GM23338 (cell line): ENCODE measurements around the gene ARID1B. TPM values are rescaled to one million over a fixed set of nuclear protein-coding genes. Genes with fewer than 3 reads are reported as not detected.

ENCODE experiments used
- ATAC-seq: fragments of 200-7000 bp; cut with Tn5 transposase; 3 replicates; pipeline ENCODE4 v1.9.1; 2020
- DNase-seq: peaks from one replicate; pipeline ENCODE4 v3.0.0-alpha.2; 2015; ENCODE audit warnings: low spot score
- H2AFZ ChIP-seq: fragments of 200-600 bp; sonication (generic); 2 replicates; pipeline ENCODE4 v1.8.0; 2016; ENCODE audit warnings: antibody characterized with exemption, mild to moderate bottlenecking, moderate library complexity
- H3F3A ChIP-seq: fragments of 200-600 bp; sonication (generic); replicated peaks from 2 replicates; pipeline ENCODE4 v1.8.0; 2017; ENCODE audit warnings: antibody characterized with exemption, mixed run types, low read depth
- H3K27ac ChIP-seq: fragments of 200-600 bp; sonication (generic); 2 replicates; pipeline ENCODE4 v1.6.1; 2016; ENCODE audit warnings: low read depth
- H3K27me3 ChIP-seq: fragments of 200-600 bp; sonication (generic); 2 replicates; pipeline ENCODE4 v1.8.0; 2016; ENCODE audit warnings: mild to moderate bottlenecking, mixed run types, moderate library complexity; ENCODE audit not compliant: insufficient read depth
- H3K36me3 ChIP-seq: fragments of 200-600 bp; sonication (generic); 2 replicates; pipeline ENCODE4 v1.8.0; 2016; ENCODE audit warnings: mild to moderate bottlenecking; ENCODE audit not compliant: insufficient read depth
- H3K4me1 ChIP-seq: fragments of 200-600 bp; sonication (generic); 2 replicates; pipeline ENCODE4 v1.8.0; 2016; ENCODE audit warnings: mild to moderate bottlenecking, moderate library complexity; ENCODE audit not compliant: insufficient read depth
- H3K4me2 ChIP-seq: fragments of 200-600 bp; sonication (generic); 2 replicates; pipeline ENCODE4 v1.7.1; 2017; ENCODE audit warnings: mixed run types
- H3K4me3 ChIP-seq: fragments of 200-600 bp; sonication (generic); 2 replicates; pipeline ENCODE4 v1.6.1; 2016; ENCODE audit warnings: mixed run types
- H3K79me2 ChIP-seq: fragments of 200-600 bp; sonication (generic); replicated peaks from 2 replicates; pipeline ENCODE4 v1.8.0; 2017; ENCODE audit warnings: mild to moderate bottlenecking; ENCODE audit not compliant: insufficient read depth
- H3K9me2 ChIP-seq: fragments of 200-600 bp; sonication (generic); 2 replicates; pipeline ENCODE4 v1.8.0; 2017; ENCODE audit not compliant: insufficient read depth
- H4K20me1 ChIP-seq: fragments of 200-600 bp; sonication (generic); replicated peaks from 2 replicates; pipeline ENCODE4 v1.8.0; 2017; ENCODE audit warnings: mild to moderate bottlenecking; ENCODE audit not compliant: insufficient read depth
- H3K27ac Mint-ChIP-seq: 2 replicates; pipeline ENCODE4 v1.8.0; 2020; ENCODE audit warnings: inconsistent platforms, mild to moderate bottlenecking, moderate library complexity, mixed read lengths
- H3K27me3 Mint-ChIP-seq: 3 replicates; pipeline ENCODE4 v1.8.0; 2022; ENCODE audit warnings: low read depth, mild to moderate bottlenecking, moderate library complexity, mixed read lengths, inconsistent platforms; ENCODE audit not compliant: insufficient read depth, poor library complexity
- H3K36me3 Mint-ChIP-seq: 3 replicates; pipeline ENCODE4 v1.8.0; 2021; ENCODE audit warnings: low read depth, mild to moderate bottlenecking, inconsistent platforms, moderate library complexity, mixed read lengths
- H3K4me1 Mint-ChIP-seq: 3 replicates; pipeline ENCODE4 v1.8.0; 2020; ENCODE audit warnings: mild to moderate bottlenecking, inconsistent platforms, mixed read lengths
- H3K4me3 Mint-ChIP-seq: 3 replicates; pipeline ENCODE4 v1.8.0; 2021; ENCODE audit warnings: moderate library complexity, mild to moderate bottlenecking, inconsistent platforms, mixed read lengths
- H3K9me3 Mint-ChIP-seq: 3 replicates; pipeline ENCODE4 v1.8.0; 2020; ENCODE audit warnings: moderate library complexity, mild to moderate bottlenecking, inconsistent platforms, mixed read lengths
- CREB1 ChIP-seq: fragments of 250-450 bp; sonication (Bioruptor Pico); IDR thresholded peaks from 2 replicates; pipeline ENCODE4 v1.5.0; 2020; ENCODE audit warnings: low read depth, mild to moderate bottlenecking, moderate library complexity
- EZH2 ChIP-seq: fragments of 200-600 bp; sonication (generic); IDR thresholded peaks from one replicate; pipeline ENCODE4 v1.8.0; 2017; ENCODE audit warnings: antibody characterized with exemption, mild to moderate bottlenecking, low read depth; ENCODE audit not compliant: unreplicated experiment
- JUNB ChIP-seq: IDR thresholded peaks from one replicate; pipeline ENCODE4 v1.6.1; 2016; ENCODE audit warnings: antibody characterized with exemption; ENCODE audit not compliant: unreplicated experiment
- NANOG ChIP-seq: IDR thresholded peaks from 2 replicates; pipeline ENCODE4 v1.6.1; 2016; ENCODE audit warnings: antibody characterized with exemption, borderline replicate concordance
- POLR2AphosphoS5 ChIP-seq: IDR thresholded peaks from 2 replicates; pipeline ENCODE4 v1.6.1; 2016; ENCODE audit warnings: antibody characterized with exemption, low read depth
- STAT1 ChIP-seq: IDR thresholded peaks from one replicate; pipeline ENCODE4 v1.6.1; 2016; ENCODE audit warnings: antibody characterized with exemption; ENCODE audit not compliant: unreplicated experiment
- ZNF331 ChIP-seq: fragments of 250-450 bp; sonication (Bioruptor Pico); IDR thresholded peaks from 2 replicates; pipeline ENCODE4 v1.5.0; 2020; ENCODE audit warnings: low read depth, mild to moderate bottlenecking, moderate library complexity
- ZNF462 ChIP-seq: fragments of 250-450 bp; sonication (Bioruptor Pico); IDR thresholded peaks from 2 replicates; pipeline ENCODE4 v1.5.0; 2020; ENCODE audit warnings: mild to moderate bottlenecking, moderate library complexity
- polyA plus RNA-seq: library from polyadenylated mRNA; unstranded; fragments of >200 nt; fragmentation: Nextera tagmentation; extraction: Ambion mirVana; gene quantifications from 2 replicates; pipeline ENCODE4 v1.2.1, GENCODE V29; 2016
- total RNA-seq: library from RNA; depleted of rRNA; stranded (reverse); fragments of >200 nt; shearing (Covaris generic); gene quantifications from 2 replicates; pipeline ENCODE4 v1.2.3, GENCODE V29; 2014
- TF ChIP-seq, protein P1 (sequence below): IDR thresholded peaks from 2 replicates; pipeline ENCODE4 v1.6.1; 2016; ENCODE audit warnings: antibody characterized with exemption
- TF ChIP-seq, protein P2 (sequence below), 2 experiments: fragments of 200-600 bp in 1 of 2; sonication (generic) in 1 of 2; conservative IDR thresholded peaks; 2 replicates each; pipeline versions ENCODE4 v1.5.1 to v1.6.1; 2016 to 2017; ENCODE audit warnings: antibody characterized with exemption in 2 of 2, low read depth in 2 of 2, mild to moderate bottlenecking in 2 of 2, moderate library complexity in 1 of 2

Gene ARID1B
- total and polyA plus RNA-seq, 2 experiments from 2014 or later = 59.3 to 72.2 TPM

DNA sequence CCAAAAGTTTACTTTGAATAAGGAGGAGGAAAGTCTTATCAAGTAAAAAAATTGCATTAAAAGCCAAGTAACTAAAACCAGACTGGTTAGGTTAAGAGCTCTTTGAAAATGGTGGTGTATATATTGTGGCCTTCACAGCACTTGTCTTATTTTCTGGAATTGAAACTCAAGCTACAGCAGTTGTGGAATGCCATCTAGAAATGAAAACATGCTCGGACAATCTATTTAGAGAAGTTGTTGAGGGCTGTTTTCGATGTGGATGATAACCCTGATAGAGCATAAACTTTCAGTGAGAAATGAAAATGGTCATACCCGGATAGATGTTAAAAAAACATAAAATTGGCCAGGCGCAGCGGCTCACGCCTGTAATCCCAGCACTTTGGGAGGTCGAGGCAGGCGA, 47.0 kb downstream of the ARID1B start:
- H3K9me2 ChIP-seq = no peaks in the 10 kb centered on the region
- no peak overlapping the region for H3K4me2 ChIP-seq
- Mint-ChIP-seq H3K27ac (no peak overlapping the region), H3K9me3 (no peaks in the 10 kb centered on the region), H3K27me3 (peaks cover 7% of the 10 kb centered on the region), H3K4me1 (peaks cover 72% of the 10 kb centered on the region), H3K36me3 (no peaks in the 10 kb centered on the region), H3K4me3 (no peak overlapping the region)
- ATAC-seq (no peak), DNase-seq (no peak)
- H3K27ac ChIP-seq = no peak overlapping the region
- H3K4me3 ChIP-seq = no peak overlapping the region
- H2AFZ ChIP-seq = no peak overlapping the region
- no peaks in the 10 kb centered on the region for H3K27me3 ChIP-seq
- peaks cover 100% of the 10 kb centered on the region for H3K79me2 ChIP-seq
- peaks cover 38% of the 10 kb centered on the region for H3K4me1 ChIP-seq
- H4K20me1 ChIP-seq = peaks cover 85% of the 10 kb centered on the region
- no peaks in the 10 kb centered on the region for H3K36me3 ChIP-seq
- TF ChIP-seq STAT1 (no peak), CREB1 (CRISPR knock-in tag) (no peak), ZNF462 (CRISPR knock-in tag) (no peak), NANOG (no peak)
- TF ChIP-seq, protein P1, sequence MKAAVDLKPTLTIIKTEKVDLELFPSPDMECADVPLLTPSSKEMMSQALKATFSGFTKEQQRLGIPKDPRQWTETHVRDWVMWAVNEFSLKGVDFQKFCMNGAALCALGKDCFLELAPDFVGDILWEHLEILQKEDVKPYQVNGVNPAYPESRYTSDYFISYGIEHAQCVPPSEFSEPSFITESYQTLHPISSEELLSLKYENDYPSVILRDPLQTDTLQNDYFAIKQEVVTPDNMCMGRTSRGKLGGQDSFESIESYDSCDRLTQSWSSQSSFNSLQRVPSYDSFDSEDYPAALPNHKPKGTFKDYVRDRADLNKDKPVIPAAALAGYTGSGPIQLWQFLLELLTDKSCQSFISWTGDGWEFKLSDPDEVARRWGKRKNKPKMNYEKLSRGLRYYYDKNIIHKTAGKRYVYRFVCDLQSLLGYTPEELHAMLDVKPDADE = no peak
- no peaks in the 10 kb centered on the region for H3F3A ChIP-seq

DNA sequence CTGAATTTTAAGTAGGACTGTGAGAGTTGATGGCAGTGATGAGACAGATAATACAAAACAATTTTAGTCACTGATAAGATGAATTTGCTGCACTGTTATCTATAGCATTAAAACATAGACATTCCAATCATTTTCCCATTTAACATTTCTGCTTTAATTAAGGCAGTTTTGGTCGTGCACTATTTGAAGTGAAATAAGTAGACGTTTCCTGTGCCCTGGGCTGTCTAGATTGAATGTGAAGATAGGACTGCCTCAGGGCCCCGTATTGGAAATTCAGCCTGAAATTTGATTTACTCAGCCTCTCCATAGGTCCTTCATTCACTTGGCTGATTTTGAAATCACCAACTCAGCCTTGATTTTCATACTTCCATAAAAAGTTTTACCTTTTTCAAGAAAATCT, 48.3 kb downstream of the ARID1B start:
- Mint-ChIP-seq H3K4me1 (peaks cover 63% of the 10 kb centered on the region), H3K27ac (no peak overlapping the region), H3K4me3 (no peak overlapping the region), H3K9me3 (no peaks in the 10 kb centered on the region), H3K36me3 (peaks cover 4% of the 10 kb centered on the region; the same call in 1 of the 3 replicates), H3K27me3 (peaks cover 7% of the 10 kb centered on the region)
- Histone ChIP-seq H3K27me3 (no peaks in the 10 kb centered on the region), H3K4me3 (no peak overlapping the region), H3K4me1 (peaks cover 25% of the 10 kb centered on the region), H4K20me1 (peaks cover 79% of the 10 kb centered on the region), H3K9me2 (no peaks in the 10 kb centered on the region), H2AFZ (no peak overlapping the region), H3F3A (no peaks in the 10 kb centered on the region), H3K4me2 (no peak overlapping the region), H3K36me3 (no peaks in the 10 kb centered on the region), H3K27ac (no peak overlapping the region), H3K79me2 (peaks cover 100% of the 10 kb centered on the region)
- no peak for ATAC-seq
- DNase-seq = no peak
- TF ChIP-seq, protein P2, sequence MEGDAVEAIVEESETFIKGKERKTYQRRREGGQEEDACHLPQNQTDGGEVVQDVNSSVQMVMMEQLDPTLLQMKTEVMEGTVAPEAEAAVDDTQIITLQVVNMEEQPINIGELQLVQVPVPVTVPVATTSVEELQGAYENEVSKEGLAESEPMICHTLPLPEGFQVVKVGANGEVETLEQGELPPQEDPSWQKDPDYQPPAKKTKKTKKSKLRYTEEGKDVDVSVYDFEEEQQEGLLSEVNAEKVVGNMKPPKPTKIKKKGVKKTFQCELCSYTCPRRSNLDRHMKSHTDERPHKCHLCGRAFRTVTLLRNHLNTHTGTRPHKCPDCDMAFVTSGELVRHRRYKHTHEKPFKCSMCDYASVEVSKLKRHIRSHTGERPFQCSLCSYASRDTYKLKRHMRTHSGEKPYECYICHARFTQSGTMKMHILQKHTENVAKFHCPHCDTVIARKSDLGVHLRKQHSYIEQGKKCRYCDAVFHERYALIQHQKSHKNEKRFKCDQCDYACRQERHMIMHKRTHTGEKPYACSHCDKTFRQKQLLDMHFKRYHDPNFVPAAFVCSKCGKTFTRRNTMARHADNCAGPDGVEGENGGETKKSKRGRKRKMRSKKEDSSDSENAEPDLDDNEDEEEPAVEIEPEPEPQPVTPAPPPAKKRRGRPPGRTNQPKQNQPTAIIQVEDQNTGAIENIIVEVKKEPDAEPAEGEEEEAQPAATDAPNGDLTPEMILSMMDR (conservative IDR thresholded peaks at IDR 0.05; ENCODE audit: low read depth in 2 of 2) = no peak
- TF ChIP-seq POLR2AphosphoS5 (no peak), ZNF331 (CRISPR knock-in tag) (no peak), EZH2 (no peak), CREB1 (CRISPR knock-in tag) (no peak), NANOG (no peak), JUNB (no peak)
- TF ChIP-seq, protein P1 = no peak
